ENCODE results near the gene MRPS16.

DNA sequence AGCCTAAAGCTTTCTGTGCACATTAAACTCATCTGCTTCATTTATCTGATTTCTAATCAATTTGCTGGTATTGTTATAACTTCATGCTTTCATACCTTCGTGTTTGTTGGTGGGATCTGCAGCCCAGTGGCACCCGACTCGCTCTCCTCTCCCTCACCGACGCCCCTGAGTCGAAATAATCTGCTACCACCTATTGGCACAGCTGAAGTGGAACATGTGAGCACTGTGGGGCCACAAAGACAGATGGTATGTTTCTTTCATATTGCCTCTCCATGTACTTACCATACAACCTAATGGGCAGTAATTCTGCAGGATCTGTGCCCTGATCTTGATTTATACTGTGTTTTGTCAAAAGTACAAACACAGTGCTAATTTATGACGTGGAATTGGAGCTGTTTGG is 17.7 kb downstream of the MRPS16 start:
- TF ChIP-seq EZH2phosphoT487 (IDR thresholded peaks at IDR 0.05; ENCODE audit: borderline replicate concordance, low read length) = no peak
- TF ChIP-seq, protein P1, sequence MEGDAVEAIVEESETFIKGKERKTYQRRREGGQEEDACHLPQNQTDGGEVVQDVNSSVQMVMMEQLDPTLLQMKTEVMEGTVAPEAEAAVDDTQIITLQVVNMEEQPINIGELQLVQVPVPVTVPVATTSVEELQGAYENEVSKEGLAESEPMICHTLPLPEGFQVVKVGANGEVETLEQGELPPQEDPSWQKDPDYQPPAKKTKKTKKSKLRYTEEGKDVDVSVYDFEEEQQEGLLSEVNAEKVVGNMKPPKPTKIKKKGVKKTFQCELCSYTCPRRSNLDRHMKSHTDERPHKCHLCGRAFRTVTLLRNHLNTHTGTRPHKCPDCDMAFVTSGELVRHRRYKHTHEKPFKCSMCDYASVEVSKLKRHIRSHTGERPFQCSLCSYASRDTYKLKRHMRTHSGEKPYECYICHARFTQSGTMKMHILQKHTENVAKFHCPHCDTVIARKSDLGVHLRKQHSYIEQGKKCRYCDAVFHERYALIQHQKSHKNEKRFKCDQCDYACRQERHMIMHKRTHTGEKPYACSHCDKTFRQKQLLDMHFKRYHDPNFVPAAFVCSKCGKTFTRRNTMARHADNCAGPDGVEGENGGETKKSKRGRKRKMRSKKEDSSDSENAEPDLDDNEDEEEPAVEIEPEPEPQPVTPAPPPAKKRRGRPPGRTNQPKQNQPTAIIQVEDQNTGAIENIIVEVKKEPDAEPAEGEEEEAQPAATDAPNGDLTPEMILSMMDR (conservative IDR thresholded peaks at IDR 0.05; ENCODE audit: low read depth, low read length) = no peak
